ENCODE results near the gene SUMF1.

Gene SUMF1

GRCh38 chr3:4497005-4497692 is 30.1 kb upstream of the SUMF1 start:
- no peak for DNase-seq

- no peak for DNase-seq
Observed at GRCh38 chr3:4496087-4496452, 29.0 kb upstream of the SUMF1 start.

- DNase-seq, result peak; percentile 64 to 79
Observed at GRCh38 chr3:4495294-4496086, 28.4 kb upstream of the SUMF1 start.

- DNase-seq, result peak in 1 of 2 donors; percentile 14
Observed at GRCh38 chr3:4494895-4495264, 27.8 kb upstream of the SUMF1 start.

- peak in 1 of 2 donors; percentile 29 for DNase-seq
Observed at GRCh38 chr3:4493941-4494894, 27.1 kb upstream of the SUMF1 start.

- peak; percentile 99 for DNase-seq
Observed at GRCh38 chr3:4493014-4493940, 26.2 kb upstream of the SUMF1 start, which contains the start of gene ITPR1. Gene ITPR1 (plus strand): TSS chr3:4493348. CDS start chr3:4516492, 23,144 bp downstream.

GRCh38 chr3:4492208-4493013 is 25.3 kb upstream of the SUMF1 start:
- peak; percentile 54 to 72 for DNase-seq

GRCh38 chr3:4491855-4492207 is 24.8 kb upstream of the SUMF1 start:
- DNase-seq, result no peak

- DNase-seq, result peak; percentile 70 to 91
Observed at GRCh38 chr3:4478261-4478660, 11.2 kb upstream of the SUMF1 start.

GRCh38 chr3:4476496-4476895 is 9.4 kb upstream of the SUMF1 start:
- peak; percentile 73 to 81 for DNase-seq

- DNase-seq, result peak in 1 of 2 donors; percentile 15
Observed at GRCh38 chr3:4475804-4476203, 8.7 kb upstream of the SUMF1 start.

GRCh38 chr3:4474683-4475490 is 7.8 kb upstream of the SUMF1 start:
- peak; percentile 93 to 94 for DNase-seq

GRCh38 chr3:4472766-4473165 is 5.7 kb upstream of the SUMF1 start:
- DNase-seq, result no peak

GRCh38 chr3:4472312-4472711 is 5.2 kb upstream of the SUMF1 start:
- no peak for DNase-seq

GRCh38 chr3:4471907-4472306 is 4.8 kb upstream of the SUMF1 start:
- no peak for DNase-seq

GRCh38 chr3:4467522-4467867 is 426 bp upstream of the SUMF1 start:
- DNase-seq, result no peak

- no peak for DNase-seq
Observed at GRCh38 chr3:4464576-4464975, 2.5 kb downstream of the SUMF1 start.

- peak in 1 of 2 donors; percentile 34 for DNase-seq
Observed at GRCh38 chr3:4462369-4463040, 4.6 kb downstream of the SUMF1 start.

- DNase-seq, result no peak
Observed at GRCh38 chr3:4461468-4462090, 5.5 kb downstream of the SUMF1 start.

Data from inflammatory macrophage (primary cell).